ENCODE data around the gene PCDH9. TPM values are rescaled to one million over a fixed set of nuclear protein-coding genes. Genes with fewer than 3 reads are reported as not detected.

Gene PCDH9
- total and polyA plus RNA-seq, 2 donors: 0.72 to 28.2 TPM

GRCh38 chr13:66530686-66531085 is 699.5 kb downstream of the PCDH9 start:
- no peak for DNase-seq (ENCODE audit: extremely low spot score)
- H3K36me3 ChIP-seq (ENCODE audit: insufficient read depth): no peaks in the 10 kb centered on the region
- 98% methylated on average over 1 of the region's 1 CpG for WGBS
- no peak overlapping the region for H3K4me3 ChIP-seq (ENCODE audit: low read depth, low read length)
- H3K4me1 ChIP-seq (ENCODE audit: insufficient read depth): no peaks in the 10 kb centered on the region
- H3K27ac ChIP-seq (ENCODE audit: low read depth): no peak overlapping the region

- Histone ChIP-seq H3K27ac (ENCODE audit: low read depth) (no peak overlapping the region), H3K4me1 (ENCODE audit: insufficient read depth) (no peaks in the 10 kb centered on the region), H3K36me3 (ENCODE audit: insufficient read depth) (no peaks in the 10 kb centered on the region), H3K4me3 (ENCODE audit: low read depth, low read length) (no peak overlapping the region)
- DNase-seq (ENCODE audit: extremely low spot score): no peak
- 84% methylated on average over 1 of the region's 1 CpG for WGBS
Measured at GRCh38 chr13:66530158-66530557, 700.0 kb downstream of the PCDH9 start.

- Histone ChIP-seq H3K27ac (ENCODE audit: low read depth) (no peak overlapping the region), H3K4me3 (ENCODE audit: low read depth, low read length) (no peak overlapping the region), H3K36me3 (ENCODE audit: insufficient read depth) (no peaks in the 10 kb centered on the region), H3K4me1 (ENCODE audit: insufficient read depth) (no peaks in the 10 kb centered on the region)
- 62% methylated on average over 2 of the region's 2 CpGs for WGBS
- DNase-seq (ENCODE audit: extremely low spot score): no peak
Measured at GRCh38 chr13:66528944-66529576, 701.1 kb downstream of the PCDH9 start.

GRCh38 chr13:66528180-66528579 is 702.0 kb downstream of the PCDH9 start:
- DNase-seq (ENCODE audit: extremely low spot score): no peak
- H3K4me1 ChIP-seq (ENCODE audit: insufficient read depth): no peaks in the 10 kb centered on the region
- H3K4me3 ChIP-seq (ENCODE audit: low read depth, low read length): no peak overlapping the region
- no peak overlapping the region for H3K27ac ChIP-seq (ENCODE audit: low read depth)
- WGBS: 85% methylated on average over 5 of the region's 5 CpGs
- no peaks in the 10 kb centered on the region for H3K36me3 ChIP-seq (ENCODE audit: insufficient read depth)

GRCh38 chr13:66520511-66521355 is 709.4 kb downstream of the PCDH9 start:
- Histone ChIP-seq H3K4me1 (ENCODE audit: insufficient read depth) (no peaks in the 10 kb centered on the region), H3K27ac (ENCODE audit: low read depth) (no peak overlapping the region), H3K4me3 (ENCODE audit: low read depth, low read length) (no peak overlapping the region), H3K36me3 (ENCODE audit: insufficient read depth) (no peaks in the 10 kb centered on the region)
- DNase-seq (ENCODE audit: extremely low spot score): no peak
- WGBS: 54% methylated on average over 2 of the region's 2 CpGs

- WGBS: 75% methylated on average over 4 of the region's 4 CpGs
- Histone ChIP-seq H3K4me1 (ENCODE audit: insufficient read depth) (no peaks in the 10 kb centered on the region), H3K27ac (ENCODE audit: low read depth) (no peak overlapping the region), H3K4me3 (ENCODE audit: low read depth, low read length) (no peak overlapping the region), H3K36me3 (ENCODE audit: insufficient read depth) (no peaks in the 10 kb centered on the region)
- DNase-seq (ENCODE audit: extremely low spot score): no peak
Measured at GRCh38 chr13:66519259-66519658, 710.9 kb downstream of the PCDH9 start.

GRCh38 chr13:66518068-66518467 is 712.1 kb downstream of the PCDH9 start:
- WGBS: 94% methylated on average over 2 of the region's 2 CpGs
- Histone ChIP-seq H3K4me3 (ENCODE audit: low read depth, low read length) (no peak overlapping the region), H3K27ac (ENCODE audit: low read depth) (no peak overlapping the region), H3K4me1 (ENCODE audit: insufficient read depth) (no peaks in the 10 kb centered on the region), H3K36me3 (ENCODE audit: insufficient read depth) (no peaks in the 10 kb centered on the region)
- DNase-seq (ENCODE audit: extremely low spot score): no peak

- no peak overlapping the region for H3K4me3 ChIP-seq (ENCODE audit: low read depth, low read length)
- no peaks in the 10 kb centered on the region for H3K36me3 ChIP-seq (ENCODE audit: insufficient read depth)
- DNase-seq (ENCODE audit: extremely low spot score): no peak
- H3K27ac ChIP-seq (ENCODE audit: low read depth): no peak overlapping the region
- 47% methylated on average over 2 of the region's 2 CpGs for WGBS
- no peaks in the 10 kb centered on the region for H3K4me1 ChIP-seq (ENCODE audit: insufficient read depth)
Measured at GRCh38 chr13:66513728-66514127, 716.4 kb downstream of the PCDH9 start.

GRCh38 chr13:66509175-66509574 is 721.0 kb downstream of the PCDH9 start:
- Histone ChIP-seq H3K36me3 (ENCODE audit: insufficient read depth) (no peaks in the 10 kb centered on the region), H3K4me1 (ENCODE audit: insufficient read depth) (no peaks in the 10 kb centered on the region), H3K27ac (ENCODE audit: low read depth) (no peak overlapping the region), H3K4me3 (ENCODE audit: low read depth, low read length) (no peak overlapping the region)
- 84% methylated on average over 1 of the region's 1 CpG for WGBS
- DNase-seq (ENCODE audit: extremely low spot score): no peak

GRCh38 chr13:66508153-66508909 is 721.8 kb downstream of the PCDH9 start:
- no peak overlapping the region for H3K27ac ChIP-seq (ENCODE audit: low read depth)
- no peak for DNase-seq (ENCODE audit: extremely low spot score)
- H3K4me1 ChIP-seq (ENCODE audit: insufficient read depth): no peaks in the 10 kb centered on the region
- no peaks in the 10 kb centered on the region for H3K36me3 ChIP-seq (ENCODE audit: insufficient read depth)
- over 99% methylated on average over 4 of the region's 4 CpGs for WGBS
- no peak overlapping the region for H3K4me3 ChIP-seq (ENCODE audit: low read depth, low read length)

- no peak for DNase-seq (ENCODE audit: extremely low spot score)
- WGBS: 83% methylated on average over 2 of the region's 2 CpGs
- Histone ChIP-seq H3K27ac (ENCODE audit: low read depth) (no peak overlapping the region), H3K36me3 (ENCODE audit: insufficient read depth) (no peaks in the 10 kb centered on the region), H3K4me3 (ENCODE audit: low read depth, low read length) (no peak overlapping the region), H3K4me1 (ENCODE audit: insufficient read depth) (no peaks in the 10 kb centered on the region)
Measured at GRCh38 chr13:66506979-66507378, 723.2 kb downstream of the PCDH9 start.

- Histone ChIP-seq H3K4me3 (ENCODE audit: low read depth, low read length) (no peak overlapping the region), H3K36me3 (ENCODE audit: insufficient read depth) (no peaks in the 10 kb centered on the region), H3K27ac (ENCODE audit: low read depth) (no peak overlapping the region), H3K4me1 (ENCODE audit: insufficient read depth) (no peaks in the 10 kb centered on the region)
- no peak for DNase-seq (ENCODE audit: extremely low spot score)
- WGBS: 75% methylated on average over 7 of the region's 7 CpGs
Measured at GRCh38 chr13:66506051-66506777, 723.9 kb downstream of the PCDH9 start.

GRCh38 chr13:66503890-66504289 is 726.2 kb downstream of the PCDH9 start:
- H3K36me3 ChIP-seq (ENCODE audit: insufficient read depth): no peaks in the 10 kb centered on the region
- no peak overlapping the region for H3K4me3 ChIP-seq (ENCODE audit: low read depth, low read length)
- no peak overlapping the region for H3K27ac ChIP-seq (ENCODE audit: low read depth)
- H3K4me1 ChIP-seq (ENCODE audit: insufficient read depth): no peaks in the 10 kb centered on the region
- DNase-seq (ENCODE audit: extremely low spot score): no peak
- 79% methylated on average over 6 of the region's 6 CpGs for WGBS

Data from urinary bladder (tissue), 4 donors.